HEK293 (cell line): ENCODE measurements around the gene SEMA3F.

Experiments
- PBX3 ChIP-seq: sonication (generic); formaldehyde crosslinking; IDR thresholded peaks from 2 replicates; pipeline ENCODE4 v1.8.1; 2022; ENCODE audit warnings: mild to moderate bottlenecking, moderate library complexity, missing genetic modification reagents
- TF ChIP-seq, protein P1 (sequence below): fragments of 450-650 bp; formaldehyde crosslinking; IDR thresholded peaks from 2 replicates; pipeline ENCODE4 v1.5.1; 2016; ENCODE audit warnings: missing biosample characterization, missing genetic modification characterization
- TF ChIP-seq, protein P2 (sequence below): fragments of 450-650 bp; formaldehyde crosslinking; IDR thresholded peaks from 2 replicates; pipeline ENCODE4 v1.5.1; 2016; ENCODE audit warnings: missing biosample characterization, missing genetic modification characterization

- TF ChIP-seq, protein P1, sequence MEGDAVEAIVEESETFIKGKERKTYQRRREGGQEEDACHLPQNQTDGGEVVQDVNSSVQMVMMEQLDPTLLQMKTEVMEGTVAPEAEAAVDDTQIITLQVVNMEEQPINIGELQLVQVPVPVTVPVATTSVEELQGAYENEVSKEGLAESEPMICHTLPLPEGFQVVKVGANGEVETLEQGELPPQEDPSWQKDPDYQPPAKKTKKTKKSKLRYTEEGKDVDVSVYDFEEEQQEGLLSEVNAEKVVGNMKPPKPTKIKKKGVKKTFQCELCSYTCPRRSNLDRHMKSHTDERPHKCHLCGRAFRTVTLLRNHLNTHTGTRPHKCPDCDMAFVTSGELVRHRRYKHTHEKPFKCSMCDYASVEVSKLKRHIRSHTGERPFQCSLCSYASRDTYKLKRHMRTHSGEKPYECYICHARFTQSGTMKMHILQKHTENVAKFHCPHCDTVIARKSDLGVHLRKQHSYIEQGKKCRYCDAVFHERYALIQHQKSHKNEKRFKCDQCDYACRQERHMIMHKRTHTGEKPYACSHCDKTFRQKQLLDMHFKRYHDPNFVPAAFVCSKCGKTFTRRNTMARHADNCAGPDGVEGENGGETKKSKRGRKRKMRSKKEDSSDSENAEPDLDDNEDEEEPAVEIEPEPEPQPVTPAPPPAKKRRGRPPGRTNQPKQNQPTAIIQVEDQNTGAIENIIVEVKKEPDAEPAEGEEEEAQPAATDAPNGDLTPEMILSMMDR (tag by site-specific recombination): no peak
- no peak for TF ChIP-seq PBX3
- TF ChIP-seq, protein P2, sequence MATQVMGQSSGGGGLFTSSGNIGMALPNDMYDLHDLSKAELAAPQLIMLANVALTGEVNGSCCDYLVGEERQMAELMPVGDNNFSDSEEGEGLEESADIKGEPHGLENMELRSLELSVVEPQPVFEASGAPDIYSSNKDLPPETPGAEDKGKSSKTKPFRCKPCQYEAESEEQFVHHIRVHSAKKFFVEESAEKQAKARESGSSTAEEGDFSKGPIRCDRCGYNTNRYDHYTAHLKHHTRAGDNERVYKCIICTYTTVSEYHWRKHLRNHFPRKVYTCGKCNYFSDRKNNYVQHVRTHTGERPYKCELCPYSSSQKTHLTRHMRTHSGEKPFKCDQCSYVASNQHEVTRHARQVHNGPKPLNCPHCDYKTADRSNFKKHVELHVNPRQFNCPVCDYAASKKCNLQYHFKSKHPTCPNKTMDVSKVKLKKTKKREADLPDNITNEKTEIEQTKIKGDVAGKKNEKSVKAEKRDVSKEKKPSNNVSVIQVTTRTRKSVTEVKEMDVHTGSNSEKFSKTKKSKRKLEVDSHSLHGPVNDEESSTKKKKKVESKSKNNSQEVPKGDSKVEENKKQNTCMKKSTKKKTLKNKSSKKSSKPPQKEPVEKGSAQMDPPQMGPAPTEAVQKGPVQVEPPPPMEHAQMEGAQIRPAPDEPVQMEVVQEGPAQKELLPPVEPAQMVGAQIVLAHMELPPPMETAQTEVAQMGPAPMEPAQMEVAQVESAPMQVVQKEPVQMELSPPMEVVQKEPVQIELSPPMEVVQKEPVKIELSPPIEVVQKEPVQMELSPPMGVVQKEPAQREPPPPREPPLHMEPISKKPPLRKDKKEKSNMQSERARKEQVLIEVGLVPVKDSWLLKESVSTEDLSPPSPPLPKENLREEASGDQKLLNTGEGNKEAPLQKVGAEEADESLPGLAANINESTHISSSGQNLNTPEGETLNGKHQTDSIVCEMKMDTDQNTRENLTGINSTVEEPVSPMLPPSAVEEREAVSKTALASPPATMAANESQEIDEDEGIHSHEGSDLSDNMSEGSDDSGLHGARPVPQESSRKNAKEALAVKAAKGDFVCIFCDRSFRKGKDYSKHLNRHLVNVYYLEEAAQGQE (tag by site-specific recombination): no peak
Measured at GRCh38 chr3:50192124-50192523, 37.0 kb downstream of the SEMA3F start.
